HepG2 (cell line): ENCODE data around the gene RCAN2. TPM values are rescaled to one million over a fixed set of nuclear protein-coding genes. Genes with fewer than 3 reads are reported as not detected.

Experiments used
- AFF4 ChIP-seq: sonication (generic); formaldehyde crosslinking; IDR thresholded peaks from 2 replicates; pipeline ENCODE4 v1.4.0; 2020; ENCODE audit warnings: missing genetic modification reagents
- ATF6 ChIP-seq: sonication (generic); formaldehyde crosslinking; conservative IDR thresholded peaks from 2 replicates; pipeline ENCODE4 v1.4.0; 2020; ENCODE audit warnings: missing genetic modification reagents
- BHLHE40 ChIP-seq: IDR thresholded peaks from 2 replicates; pipeline ENCODE4 v1.6.1; 2011; ENCODE audit warnings: low read length, improper control_type of control experiment
- STAT5B ChIP-seq: sonication (generic); formaldehyde crosslinking; IDR thresholded peaks from 2 replicates; pipeline ENCODE4 v1.4.0; 2020; ENCODE audit warnings: missing genetic modification reagents
- ZBTB49 ChIP-seq: sonication (generic); formaldehyde crosslinking; IDR thresholded peaks from 2 replicates; pipeline ENCODE4 v1.4.0; 2020; ENCODE audit warnings: missing genetic modification reagents, borderline replicate concordance
- polyA plus RNA-seq, 8 experiments: library from polyadenylated mRNA; depleted of rRNA in 3 of 8; stranded (reverse) in 7 of 8; unstranded in 1 of 8; fragments of >200 nt; fragmentation: Illumina TruSeq in 4 of 8; extraction: Trizol in 4 of 8; gene quantifications; 2 replicates each; pipeline versions ENCODE4 v1.2.1 to v1.2.3, GENCODE V29; 2011 to 2016; ENCODE audit warnings: low read depth in 4 of 8, missing spikeins in 1 of 8, mixed read lengths in 1 of 8; ENCODE audit not compliant: insufficient read depth in 1 of 8
- total RNA-seq, 5 experiments: library from RNA; depleted of rRNA; stranded (reverse); fragments of >200 nt; fragmentation: Illumina TruSeq; extraction: Trizol; gene quantifications; 2 replicates each; pipeline ENCODE4 v1.2.3, GENCODE V29; 2016; ENCODE audit warnings: low read depth in 1 of 5

Gene RCAN2
- total and polyA plus RNA-seq, 2 of the 13 experiments (the other 11 are each of a cell fraction or from before 2014, with no cell fraction given), result not detected

GRCh38 chr6:46468403-46469010, 22.7 kb downstream of the RCAN2 start (continued):
- no peak for TF ChIP-seq BHLHE40
- no peak for TF ChIP-seq STAT5B (CRISPR knock-in tag)
- no peak for TF ChIP-seq ZBTB49
- TF ChIP-seq ATF6 (CRISPR knock-in tag), result no peak
- no peak for TF ChIP-seq AFF4 (CRISPR knock-in tag)
